Calu3 (cell line): ENCODE data around the gene CXCL1. TPM values are rescaled to one million over a fixed set of nuclear protein-coding genes. Genes with fewer than 3 reads are reported as not detected.

Experiments used
- Bru-seq: library from RNA; stranded (reverse); fragments of 400-500 nt; gene quantifications from one replicate; lab custom pipeline; 2021; lab: Mats Ljungman, UMichigan
- BruChase-seq, 2 experiments: library from RNA; stranded (reverse); fragments of 400-500 nt; gene quantifications; one replicate each; lab custom pipeline; 2021; lab: Mats Ljungman, UMichigan
- BruUV-seq: library from RNA; stranded (reverse); fragments of 400-500 nt; replicated peaks from 2 replicates; lab custom pipeline; 2021; lab: Mats Ljungman, UMichigan
- CTCF ChIA-PET: fragments of 300-600 bp; sonication (Branson Sonifier 250); formaldehyde crosslinking; loops from one replicate; lab custom pipeline; 2022; ENCODE audit warnings: antibody characterized with exemption; lab: Charles Lee
- DNase-seq: peaks from one replicate; pipeline ENCODE4 v3.0.0; 2022
- H3K27ac Mint-ChIP-seq: one replicate; pipeline ENCODE4 v1.8.0; 2022; ENCODE audit warnings: mixed read lengths; ENCODE audit not compliant: unreplicated experiment
- H3K27me3 Mint-ChIP-seq: one replicate; pipeline ENCODE4 v1.8.0; 2022; ENCODE audit warnings: mixed read lengths; ENCODE audit not compliant: unreplicated experiment
- H3K36me3 Mint-ChIP-seq: one replicate; pipeline ENCODE4 v1.8.0; 2022; ENCODE audit warnings: mild to moderate bottlenecking, moderate library complexity, mixed read lengths; ENCODE audit not compliant: insufficient read depth, unreplicated experiment
- H3K4me1 Mint-ChIP-seq: one replicate; pipeline ENCODE4 v1.8.0; 2022; ENCODE audit warnings: mild to moderate bottlenecking, low read depth, mixed read lengths; ENCODE audit not compliant: unreplicated experiment
- H3K4me3 Mint-ChIP-seq: one replicate; pipeline ENCODE4 v1.8.0; 2022; ENCODE audit warnings: mild to moderate bottlenecking, low read depth, moderate library complexity, mixed read lengths; ENCODE audit not compliant: unreplicated experiment
- H3K9me3 Mint-ChIP-seq: one replicate; pipeline ENCODE4 v1.8.0; 2022; ENCODE audit warnings: low read depth, mixed read lengths; ENCODE audit not compliant: unreplicated experiment
- CTCF ChIP-seq: fragments of 200-600 bp; IDR thresholded peaks from one replicate; pipeline ENCODE4 v1.8.0; 2022; ENCODE audit warnings: antibody characterized with exemption; ENCODE audit not compliant: unreplicated experiment
- intact Hi-C: fragments of 100-400 bp; cut with micrococcal nuclease; formaldehyde crosslinking; loops from one replicate; pipeline ENCODE4 v1.10.0; 2022; ENCODE audit not compliant: unreplicated experiment
- long read RNA-seq: library from polyadenylated mRNA; stranded (forward); transcript quantifications from one replicate; pipeline ENCODE4 v2.0.0, GENCODE V29; 2022
- total RNA-seq: library from RNA; stranded (reverse); gene quantifications from 2 replicates; pipeline ENCODE4 v1.2.3, GENCODE V29; 2022

Gene CXCL1
- total RNA-seq = 212 and 414 TPM in 2 replicates
- percentile 100 among the genes with signal in this experiment for Bru-seq, nascent RNA
- percentile 100 among the genes with signal in this experiment for BruChase-seq, experiment 1, labeled RNA remaining after a 6-hour chase
- percentile 100 among the genes with signal in this experiment for BruChase-seq, experiment 2, labeled RNA remaining after a 2-hour chase
- long read RNA-seq, transcript CXCL1-201 (4 exons, 1,097 nt) = major isoform, 355 of 419 reads
- long read RNA-seq, partial matches to known transcripts = 20 of 419 reads
- long read RNA-seq, other reads (novel, unspliced or antisense) = 42 of 419 reads

DNA sequence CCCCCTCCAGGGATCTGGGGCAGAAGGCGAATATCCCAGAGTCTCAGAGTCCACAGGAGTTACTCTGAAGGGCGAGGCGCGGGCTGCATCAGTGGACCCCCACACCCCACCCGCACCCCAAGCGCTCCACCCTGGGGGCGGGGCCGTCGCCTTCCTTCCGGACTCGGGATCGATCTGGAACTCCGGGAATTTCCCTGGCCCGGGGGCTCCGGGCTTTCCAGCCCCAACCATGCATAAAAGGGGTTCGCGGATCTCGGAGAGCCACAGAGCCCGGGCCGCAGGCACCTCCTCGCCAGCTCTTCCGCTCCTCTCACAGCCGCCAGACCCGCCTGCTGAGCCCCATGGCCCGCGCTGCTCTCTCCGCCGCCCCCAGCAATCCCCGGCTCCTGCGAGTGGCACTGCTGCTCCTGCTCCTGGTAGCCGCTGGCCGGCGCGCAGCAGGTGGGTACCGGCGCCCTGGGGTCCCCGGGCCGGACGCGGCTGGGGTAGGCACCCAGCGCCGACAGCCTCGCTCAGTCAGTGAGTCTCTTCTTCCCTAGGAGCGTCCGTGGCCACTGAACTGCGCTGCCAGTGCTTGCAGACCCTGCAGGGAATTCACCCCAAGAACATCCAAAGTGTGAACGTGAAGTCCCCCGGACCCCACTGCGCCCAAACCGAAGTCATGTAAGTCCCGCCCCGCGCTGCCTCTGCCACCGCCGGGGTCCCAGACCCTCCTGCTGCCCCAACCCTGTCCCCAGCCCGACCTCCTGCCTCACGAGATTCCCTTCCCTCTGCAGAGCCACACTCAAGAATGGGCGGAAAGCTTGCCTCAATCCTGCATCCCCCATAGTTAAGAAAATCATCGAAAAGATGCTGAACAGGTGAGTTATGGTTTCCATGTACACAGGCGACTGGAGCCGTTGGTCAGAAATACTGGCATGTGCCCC, at the start of gene CXCL1:
TSS of gene CXCL1 (plus strand) at position 264 of the 926 bp plus-strand sequence. CDS start at position 342, 78 bp downstream.
- H3K27ac Mint-ChIP-seq = peak within 1 kb of the TSS; percentile 29
- no TSS peak for BruUV-seq
- no peaks in the 10 kb centered on the region for H3K27me3 Mint-ChIP-seq
- H3K4me3 Mint-ChIP-seq = peak within 1 kb of the TSS; percentile 88
- peaks cover 18% of the 10 kb centered on the region for H3K4me1 Mint-ChIP-seq
- peaks cover 55% of the 10 kb centered on the region for H3K36me3 Mint-ChIP-seq
- H3K9me3 Mint-ChIP-seq = no peaks in the 10 kb centered on the region
- TF ChIP-seq CTCF = no peak
- CTCF ChIA-PET = interaction anchor here (0.7 to 1.5 kb wide), 3 partner anchors 25 to 142 kb away, joined by 3 to 8 read pairs (median 4); no protein-coding TSS in a partner anchor
- intact Hi-C loops = loop anchor here (5.0 to 10.0 kb wide), 4 partner anchors 125 to 265 kb away; partner anchors contain the start of genes CXCL3 and CXCL5
- DNase-seq = peak; percentile 88

DNA sequence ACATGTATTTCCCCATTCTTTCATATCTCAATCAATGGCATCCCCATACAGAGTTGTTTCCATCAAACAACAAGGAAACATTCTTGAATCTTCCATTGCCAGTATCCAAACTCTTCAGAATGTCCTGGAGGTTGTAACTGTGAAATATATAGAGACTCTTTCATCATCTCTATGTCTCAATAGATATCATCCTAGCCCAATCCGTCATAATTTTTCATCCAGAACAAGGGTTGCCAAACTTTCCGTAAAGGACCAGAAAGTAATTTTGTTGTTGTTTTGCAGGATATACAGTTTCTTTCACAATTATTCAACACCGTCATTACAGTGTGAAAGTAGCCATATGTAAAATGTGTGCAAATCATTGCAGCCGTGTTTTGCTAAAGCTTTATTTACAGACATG, 47.9 kb upstream of the CXCL1 start:
- Mint-ChIP-seq H3K27ac (no peak overlapping the region), H3K36me3 (peaks cover 7% of the 10 kb centered on the region), H3K27me3 (no peaks in the 10 kb centered on the region), H3K9me3 (no peaks in the 10 kb centered on the region), H3K4me1 (peaks cover 44% of the 10 kb centered on the region), H3K4me3 (no peak overlapping the region)
- CTCF ChIA-PET = no interaction called here
- no peak for TF ChIP-seq CTCF
- BruUV-seq = no TSS peak
- DNase-seq = no peak
- intact Hi-C loops = no loop called here

DNA sequence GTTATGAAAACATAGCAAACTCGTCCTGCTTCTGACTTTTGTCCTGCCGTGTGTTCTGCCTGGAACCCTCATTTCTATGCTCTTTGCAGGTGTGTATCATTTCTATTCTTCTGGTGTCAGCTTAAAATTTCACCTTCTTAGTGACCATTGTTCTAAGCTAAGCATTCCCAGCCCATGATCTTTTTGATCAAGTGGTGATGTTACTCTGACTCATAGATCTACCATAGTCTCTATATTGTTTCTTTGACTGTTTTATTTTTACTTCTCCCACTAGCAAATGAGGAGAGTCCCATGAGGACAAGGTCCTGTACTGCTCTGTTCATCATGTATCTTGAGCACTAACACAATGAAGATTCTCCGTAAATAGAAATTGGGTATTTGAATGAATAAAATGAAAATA, 46.8 kb upstream of the CXCL1 start:
- CTCF ChIA-PET = interaction anchor here (0.7 kb wide), 1 partner anchor 983 kb away, joined by 7 read pairs; no protein-coding TSS in a partner anchor
- Mint-ChIP-seq H3K9me3 (peaks cover 4% of the 10 kb centered on the region), H3K4me1 (peaks cover 34% of the 10 kb centered on the region), H3K27me3 (no peaks in the 10 kb centered on the region), H3K27ac (peak overlapping the region; percentile 15), H3K4me3 (no peak overlapping the region), H3K36me3 (no peaks in the 10 kb centered on the region)
- intact Hi-C loops = no loop called here
- DNase-seq = no peak
- no TSS peak for BruUV-seq
- no peak for TF ChIP-seq CTCF

GRCh38 chr4:73822812-73823504, 46.2 kb upstream of the CXCL1 start:
- intact Hi-C loops = no loop called here
- Mint-ChIP-seq H3K36me3 (no peaks in the 10 kb centered on the region), H3K4me3 (no peak overlapping the region), H3K9me3 (peaks cover 6% of the 10 kb centered on the region), H3K27ac (peak overlapping the region; percentile 15), H3K4me1 (peaks cover 28% of the 10 kb centered on the region), H3K27me3 (no peaks in the 10 kb centered on the region)
- no peak for DNase-seq
- CTCF ChIA-PET = interaction anchor here (0.7 kb wide), 1 partner anchor 983 kb away, joined by 7 read pairs; no protein-coding TSS in a partner anchor
- TF ChIP-seq CTCF = no peak
- no TSS peak for BruUV-seq
